GM15510 (cell line): ENCODE measurements around the gene FBLN7.

Experiments used
- POLR2A ChIP-seq: IDR thresholded peaks from 3 replicates; pipeline ENCODE4 v1.6.1; 2011; ENCODE audit warnings: borderline replicate concordance; ENCODE audit not compliant: insufficient read length; ENCODE audit errors: extremely low read depth

Gene FBLN7

DNA sequence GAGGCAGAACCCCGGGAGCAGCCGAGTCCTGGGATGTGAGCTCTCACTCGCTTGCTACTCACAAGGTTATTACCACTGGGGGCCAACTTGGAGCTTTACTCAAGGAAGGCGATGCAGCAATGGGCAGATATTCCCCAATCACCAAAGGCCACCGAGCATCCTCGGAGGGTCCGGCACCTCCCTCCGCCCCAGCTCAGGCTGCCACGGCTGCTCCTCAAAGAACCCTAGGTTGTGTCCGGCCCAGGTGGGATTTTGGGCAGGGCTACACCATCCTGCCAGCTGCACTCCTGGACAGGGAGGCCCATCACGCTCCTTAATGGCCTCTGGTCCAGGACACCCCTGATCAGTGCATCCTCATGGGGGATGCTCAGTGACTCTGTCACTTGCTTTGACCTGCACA lies 24.8 kb downstream of the FBLN7 start:
- TF ChIP-seq POLR2A, result no peak

DNA sequence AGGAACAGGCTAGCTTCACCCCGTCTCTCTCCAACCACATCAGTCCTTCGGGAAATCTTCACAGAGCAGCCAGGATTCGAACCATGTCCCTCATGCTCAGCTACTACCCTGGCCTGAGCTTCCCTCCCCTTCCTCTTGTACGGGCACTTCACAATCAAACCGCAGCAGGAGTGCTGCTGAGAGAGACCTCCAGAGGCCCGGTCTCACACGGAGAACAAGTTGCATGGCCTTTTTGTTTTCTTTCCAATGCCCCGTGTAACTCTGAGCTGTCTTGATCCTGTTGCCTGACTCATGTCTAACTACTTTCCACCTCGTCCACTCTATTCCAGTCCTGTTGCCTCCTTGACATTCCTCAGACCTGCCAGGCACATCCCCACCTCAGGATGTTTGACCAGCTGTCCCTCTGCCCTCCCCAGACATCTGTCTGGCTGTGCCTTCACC lies 25.4 kb downstream of the FBLN7 start:
- TF ChIP-seq POLR2A, result no peak

- no peak for TF ChIP-seq POLR2A
Observed at GRCh38 chr2:112164876-112165275, 26.7 kb downstream of the FBLN7 start.

GRCh38 chr2:112165296-112165695 lies 27.1 kb downstream of the FBLN7 start:
- TF ChIP-seq POLR2A, result no peak

GRCh38 chr2:112166806-112167499 lies 28.8 kb downstream of the FBLN7 start:
- TF ChIP-seq POLR2A, result no peak

- no peak for TF ChIP-seq POLR2A
Observed at GRCh38 chr2:112168422-112169124, 30.4 kb downstream of the FBLN7 start.

DNA sequence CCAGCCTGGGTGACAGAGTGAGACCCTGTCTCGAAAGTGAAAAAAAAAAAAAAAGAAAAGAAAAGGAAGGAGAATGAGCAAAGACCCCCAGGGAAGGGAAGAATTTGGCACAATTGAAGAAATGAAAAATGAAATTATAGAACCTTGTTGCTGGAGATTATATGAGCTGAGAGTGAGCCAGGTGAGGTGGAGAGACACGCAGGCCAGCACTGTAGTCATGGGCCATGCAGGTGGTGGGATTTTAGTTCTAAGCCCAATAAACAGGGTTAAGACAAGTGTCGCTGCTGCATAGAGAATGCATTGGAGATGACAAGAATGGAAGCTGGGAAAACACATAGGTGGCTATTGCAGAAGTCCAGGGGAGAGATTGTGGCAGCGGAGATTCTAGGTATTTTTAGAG lies 32.3 kb downstream of the FBLN7 start:
- TF ChIP-seq POLR2A, result no peak

- no peak for TF ChIP-seq POLR2A
Observed at GRCh38 chr2:112173646-112174319, 35.6 kb downstream of the FBLN7 start.

DNA sequence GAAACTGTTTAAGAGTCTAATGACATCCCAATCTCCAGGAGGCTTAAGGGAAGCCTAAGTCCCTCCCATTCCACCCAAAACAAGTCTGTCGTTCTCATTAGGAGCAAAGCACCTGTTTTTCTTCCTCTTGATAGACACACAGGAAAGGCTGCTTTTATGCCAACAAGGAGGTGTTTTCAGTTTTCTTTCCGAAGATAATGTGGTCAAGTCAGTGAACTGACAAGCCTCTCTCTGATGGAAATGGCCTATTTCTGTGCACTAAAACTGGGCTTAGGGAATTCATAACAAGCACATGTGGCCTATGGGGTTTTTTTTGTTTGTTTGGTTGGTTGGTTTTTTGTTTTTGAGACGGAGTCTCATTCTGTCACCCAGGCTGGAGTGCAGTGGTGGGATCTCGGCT lies 36.2 kb downstream of the FBLN7 start:
- no peak for TF ChIP-seq POLR2A

DNA sequence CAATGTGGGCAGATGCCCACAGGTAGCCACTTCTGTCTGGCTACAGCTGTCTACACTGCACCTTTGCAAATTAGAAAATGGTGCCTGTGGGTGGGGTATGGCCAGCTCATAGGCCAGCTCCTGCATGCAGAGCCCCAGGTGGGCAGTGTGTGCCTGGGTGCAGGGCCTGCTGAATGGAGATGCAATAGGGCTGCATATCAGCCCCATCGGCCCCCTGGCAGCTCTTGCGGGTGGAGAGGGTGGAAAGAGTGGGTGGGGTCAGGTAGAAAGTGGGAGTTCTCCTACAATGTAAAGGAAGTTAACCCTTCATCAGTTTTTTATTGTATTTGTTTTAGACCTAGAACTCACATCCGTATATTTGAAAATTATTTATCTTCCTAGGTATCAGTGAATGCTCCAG lies 37.1 kb downstream of the FBLN7 start:
- no peak for TF ChIP-seq POLR2A

- no peak for TF ChIP-seq POLR2A
Observed at GRCh38 chr2:112175958-112176573, 37.9 kb downstream of the FBLN7 start.

GRCh38 chr2:112181571-112182290 lies 43.5 kb downstream of the FBLN7 start:
- no peak for TF ChIP-seq POLR2A

GRCh38 chr2:112182581-112183034 lies 44.4 kb downstream of the FBLN7 start:
- no peak for TF ChIP-seq POLR2A

GRCh38 chr2:112183327-112184025 lies 45.3 kb downstream of the FBLN7 start:
- TF ChIP-seq POLR2A, result no peak
